Fibroblast of peridontal ligament (primary cell): Measurements from ENCODE around the gene FBN2.
A peak's percentile ranks its signal among the peaks of the same experiment; 100 is the strongest.

Source experiments
- DNase-seq: peaks from one replicate; pipeline ENCODE4 v3.0.0-alpha.2; 2010; ENCODE audit errors: extremely low read depth

Gene FBN2

DNA sequence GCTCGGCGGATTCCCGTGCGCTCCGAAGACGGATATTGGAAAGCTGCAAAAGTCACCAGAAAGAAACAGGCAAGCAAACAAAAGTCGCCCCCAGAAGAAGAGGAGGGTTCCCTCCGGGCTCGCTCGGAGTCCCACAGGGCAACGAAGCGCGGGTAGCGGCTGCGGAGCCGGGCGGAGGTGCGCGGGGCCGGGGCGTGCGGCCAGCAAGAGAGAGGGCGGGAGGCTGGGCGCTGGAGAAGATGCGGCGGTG, at the start of gene FBN2:
Gene FBN2 (minus strand): TSS at position 246 of the 250 bp plus-strand sequence. CDS start 642 bp downstream, outside the sequence.
- DNase-seq, result no peak

DNA sequence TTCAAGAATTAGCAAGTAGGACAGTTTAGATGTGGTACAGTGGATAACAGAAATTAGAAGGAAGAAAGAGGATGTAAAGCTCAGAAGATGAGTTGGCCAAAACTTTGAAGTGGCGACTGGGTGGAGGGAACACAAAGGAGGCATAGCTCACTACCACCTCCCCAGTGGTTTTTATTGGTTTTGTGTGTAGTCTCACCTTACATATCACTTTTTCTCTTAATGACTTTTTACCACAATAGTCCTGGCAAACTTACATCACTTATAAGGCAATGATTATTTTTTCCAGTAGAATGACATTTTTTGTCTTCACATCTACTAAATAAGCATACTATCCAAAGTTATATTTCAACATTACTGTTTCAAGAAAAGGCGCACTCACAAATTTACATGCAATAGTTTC, 49.2 kb upstream of the FBN2 start:
- DNase-seq, result no peak

DNA sequence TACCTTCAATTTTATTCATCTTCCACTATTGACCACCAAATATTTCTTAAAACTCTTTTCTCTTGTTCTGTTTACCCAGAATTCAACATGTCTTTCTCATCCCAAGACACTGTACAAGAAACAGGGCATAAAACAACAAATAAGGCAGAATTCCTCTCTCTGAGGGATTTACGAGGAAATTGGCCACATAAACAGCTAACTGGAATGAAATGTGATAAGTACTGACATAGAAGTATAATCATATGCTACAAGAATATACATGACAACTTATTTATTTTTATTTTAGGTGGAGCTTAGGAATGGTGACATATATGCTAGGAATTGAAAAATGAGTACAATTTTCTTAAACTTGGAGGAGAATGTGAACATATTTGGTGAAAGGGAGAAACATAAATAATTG, 48.8 kb upstream of the FBN2 start:
- DNase-seq, result peak; percentile 58

DNA sequence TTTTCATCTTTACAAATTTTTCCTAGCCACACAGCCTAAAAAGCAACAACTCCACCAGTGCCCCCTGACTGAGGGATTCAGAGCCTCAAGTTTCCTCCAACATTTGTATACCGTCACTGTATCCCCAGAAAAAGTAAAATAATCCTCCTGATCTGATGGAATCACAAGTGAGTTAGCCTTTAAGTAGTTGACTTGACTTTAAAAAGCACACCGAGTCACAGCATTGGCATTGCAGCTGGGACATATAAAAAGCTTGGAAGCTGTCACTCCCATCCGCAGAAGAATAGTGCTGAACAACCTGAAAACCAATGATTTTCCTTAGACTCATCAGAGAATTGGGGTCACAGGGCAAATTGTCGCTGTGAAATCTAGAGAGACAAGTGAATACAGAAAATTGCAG, 41.6 kb upstream of the FBN2 start:
- peak; percentile 11 for DNase-seq

DNA sequence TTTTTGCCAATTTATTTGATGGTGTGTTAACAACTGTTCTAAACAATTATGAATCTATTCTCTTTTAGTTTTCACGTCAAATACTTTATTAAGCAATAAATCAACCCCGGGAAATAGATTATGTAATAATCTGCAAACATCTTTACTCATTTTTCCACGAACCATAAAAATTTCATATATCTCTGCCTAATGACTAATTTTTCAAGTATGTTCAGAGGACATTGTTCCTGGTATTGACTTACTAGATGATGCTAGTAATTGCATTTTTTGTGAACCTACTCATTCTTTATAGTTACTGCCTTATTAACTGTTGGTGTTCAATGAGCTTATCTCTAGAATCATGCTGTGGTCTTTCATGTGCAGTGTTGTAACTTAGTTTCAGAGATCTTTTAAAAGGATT, 41.0 kb upstream of the FBN2 start:
- peak; percentile 77 for DNase-seq

DNA sequence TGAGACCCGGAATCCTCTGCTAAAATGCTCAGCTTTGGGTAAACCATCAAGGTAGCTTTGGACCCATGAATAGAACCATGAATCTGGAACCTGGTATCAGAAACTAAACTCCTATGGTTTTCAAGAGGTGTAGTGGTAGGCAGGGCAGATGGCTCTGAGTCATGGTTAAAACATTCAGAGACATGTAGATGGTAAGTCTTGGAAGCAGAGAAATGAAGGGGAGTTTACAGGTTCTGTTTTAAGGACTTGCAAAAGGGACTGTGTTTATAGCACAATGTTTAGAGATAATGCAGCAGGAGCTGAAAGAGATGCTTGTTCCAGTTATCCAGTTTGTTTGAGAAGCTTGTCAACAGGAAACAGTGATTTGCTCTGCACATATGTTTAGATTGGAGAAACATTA, 36.0 kb upstream of the FBN2 start:
- DNase-seq, result peak; percentile 16

DNA sequence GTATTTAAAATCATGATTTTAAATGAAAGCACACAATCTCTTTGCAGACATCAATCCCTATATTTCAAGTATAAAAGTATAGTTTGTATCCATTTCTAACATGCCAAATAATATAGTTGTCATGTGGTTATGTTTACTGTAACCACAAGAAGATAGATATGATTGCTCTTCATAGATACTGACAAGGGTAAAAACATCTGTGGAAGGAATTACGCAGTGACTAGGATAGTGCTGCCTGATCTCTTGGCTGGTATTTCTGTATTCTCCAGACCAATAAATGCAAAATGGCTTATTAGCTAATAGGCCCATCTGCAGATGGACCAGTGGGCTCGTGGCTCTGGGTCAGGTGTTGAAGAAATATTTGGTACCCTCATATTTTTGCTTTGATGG, 34.9 kb upstream of the FBN2 start:
- DNase-seq, result no peak

DNA sequence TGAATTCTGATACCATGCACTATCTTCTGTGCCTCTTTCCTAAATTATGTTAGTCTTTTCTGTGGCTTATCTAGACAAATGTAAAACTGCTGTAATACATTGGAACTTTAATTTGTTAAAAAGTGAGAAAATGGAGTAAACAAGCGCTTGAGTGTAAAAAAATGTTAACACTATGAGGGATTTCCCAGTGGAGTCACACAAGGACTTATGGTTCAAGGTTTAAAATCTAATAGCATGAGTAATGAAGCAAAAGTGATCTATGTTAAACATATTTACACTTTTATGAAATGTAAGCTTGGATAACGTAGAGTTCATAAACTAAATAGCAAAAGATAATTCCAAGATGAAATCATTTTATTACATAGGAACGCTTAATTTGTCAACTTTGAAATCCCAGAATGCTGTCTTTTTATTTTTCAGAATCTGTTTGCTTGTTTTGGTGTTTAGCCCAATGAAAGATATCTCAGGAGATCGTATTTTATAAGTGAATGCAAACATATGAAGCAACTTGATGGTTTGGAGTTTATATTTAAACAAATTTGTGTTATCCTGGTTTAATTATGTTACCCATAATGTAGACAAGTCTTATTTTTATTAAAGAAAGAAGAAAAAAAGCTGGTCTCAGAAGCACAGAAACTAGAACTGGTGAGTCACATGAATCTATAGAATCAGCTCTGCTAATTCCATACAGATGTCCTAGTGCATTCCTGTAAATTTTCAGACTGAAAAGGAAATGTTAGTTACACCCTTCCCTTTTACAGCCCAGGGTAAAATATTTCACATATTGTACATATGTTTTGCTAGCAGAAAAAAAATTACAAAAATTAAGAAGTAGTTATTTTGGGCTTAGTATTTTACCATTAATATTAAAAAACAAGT, 34.2 kb upstream of the FBN2 start:
- DNase-seq, result peak; percentile 74

DNA sequence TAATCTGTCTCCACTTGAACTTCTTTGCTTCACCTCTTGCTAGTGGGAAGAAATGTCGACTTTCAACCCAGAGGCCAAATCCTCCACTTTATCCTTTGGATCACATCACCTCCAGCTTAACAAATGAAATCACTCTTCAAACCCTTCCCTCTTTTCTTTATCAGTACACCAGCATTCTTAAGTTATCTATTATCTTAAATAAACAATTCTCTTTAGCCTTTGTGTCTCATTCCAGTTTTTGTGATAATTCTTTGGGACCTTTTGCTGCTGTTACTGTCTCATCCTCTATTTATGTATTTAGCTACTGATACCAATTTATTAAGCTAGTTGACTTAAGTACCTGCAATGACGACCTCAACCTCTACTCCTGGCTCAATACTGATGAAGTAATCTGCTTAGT, 28.1 kb upstream of the FBN2 start:
- DNase-seq, result no peak

DNA sequence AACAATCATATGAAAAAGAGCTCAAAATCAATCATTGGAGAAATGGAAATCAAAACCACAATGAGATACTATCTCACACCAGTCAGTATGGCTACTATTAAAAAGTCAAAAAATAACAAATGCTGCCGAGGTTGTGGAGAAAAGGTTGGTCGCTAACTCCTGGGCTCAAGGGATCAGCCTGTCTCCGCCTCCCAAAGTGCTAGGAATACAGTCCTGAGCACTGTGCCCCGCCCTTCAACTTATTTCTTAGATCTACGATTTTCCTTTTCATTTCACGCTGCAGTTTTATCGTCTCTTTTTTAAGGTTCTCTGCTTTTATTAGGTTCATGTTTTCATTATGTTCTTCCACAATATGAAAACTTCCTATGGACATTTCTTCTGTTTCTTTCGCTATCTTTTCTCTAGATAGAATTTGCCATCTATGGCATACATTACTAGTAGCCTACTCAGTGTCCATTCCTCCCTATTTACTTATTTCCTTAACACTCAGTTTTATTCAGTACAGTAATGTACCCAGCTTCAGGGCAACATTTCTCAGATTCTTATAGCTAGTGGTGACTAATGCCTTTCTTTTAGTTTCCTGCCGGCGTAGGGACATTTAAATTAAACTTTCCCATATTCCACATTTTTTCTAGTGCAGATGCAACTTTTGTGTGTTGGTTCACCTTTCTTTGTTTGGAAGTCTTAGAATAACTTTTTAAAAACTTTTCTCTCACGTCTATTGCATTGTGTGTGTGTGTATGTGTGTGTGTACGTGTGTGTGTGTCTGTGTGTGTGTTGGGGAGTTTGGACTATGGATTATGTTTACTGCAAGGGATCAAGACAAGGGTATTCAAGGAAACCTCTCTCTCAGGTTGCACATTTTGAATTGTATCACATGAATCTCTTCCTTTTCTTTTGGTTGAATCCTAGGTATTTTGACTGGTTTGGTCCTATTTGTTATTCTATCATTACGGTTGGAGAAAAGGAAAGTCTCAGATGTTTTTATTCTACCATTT, 21.6 kb upstream of the FBN2 start:
- no peak for DNase-seq

DNA sequence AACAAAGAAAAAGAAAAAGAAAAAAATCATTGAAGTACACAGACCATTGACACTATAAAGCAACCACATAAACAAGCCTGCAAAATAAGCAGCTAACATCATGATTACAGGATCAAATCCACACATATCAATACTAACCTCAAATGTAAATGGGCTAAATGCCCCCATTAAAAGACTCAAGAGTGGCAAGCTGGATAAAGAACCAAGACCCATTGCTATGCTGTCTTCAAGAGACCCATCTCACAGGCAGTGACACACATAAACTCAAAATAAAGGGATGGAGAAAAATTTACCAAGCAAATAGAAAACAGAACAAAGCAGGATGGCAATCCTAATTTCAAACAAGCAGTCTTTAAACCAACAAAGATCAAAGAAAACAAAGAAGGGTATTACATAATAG, 15.7 kb upstream of the FBN2 start:
- DNase-seq, result no peak

DNA sequence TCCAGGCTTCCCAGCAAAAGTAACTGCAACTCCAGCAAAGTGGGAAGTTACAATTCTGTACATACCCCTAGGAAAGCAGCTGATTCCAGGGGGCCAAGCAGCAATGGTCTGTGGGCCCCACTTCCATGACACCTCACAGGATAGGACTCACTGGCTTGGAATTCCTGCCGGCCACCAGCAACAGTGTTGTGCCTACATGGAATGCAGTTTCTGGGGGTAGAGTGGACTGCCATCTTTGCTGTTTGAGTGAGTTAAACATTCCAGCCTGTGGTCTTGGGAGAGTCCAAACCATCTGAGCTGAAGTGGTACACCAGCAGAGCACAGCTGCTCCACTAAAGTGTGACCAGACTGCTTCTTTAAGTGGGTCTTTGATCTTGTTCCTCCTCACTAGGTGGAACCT, 13.4 kb upstream of the FBN2 start:
- DNase-seq, result no peak

DNA sequence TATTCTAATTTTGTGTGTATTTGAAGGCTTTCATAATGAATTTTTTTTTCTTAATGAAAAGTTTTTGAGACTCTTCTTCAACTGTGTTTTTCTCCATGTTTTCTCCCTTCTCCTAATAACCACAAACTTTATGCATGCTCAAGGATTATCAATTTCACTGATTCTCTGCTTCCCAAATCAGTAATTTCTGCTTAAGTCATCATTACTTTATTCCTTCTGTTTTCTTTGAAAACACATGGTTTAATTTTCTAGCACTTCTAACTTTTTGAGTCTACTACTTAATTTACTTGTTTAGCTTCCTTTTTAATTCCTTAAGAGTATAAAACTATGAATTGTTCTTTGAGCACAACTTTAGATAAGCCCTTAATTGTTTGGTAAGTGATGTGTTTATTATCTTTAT, 11.5 kb upstream of the FBN2 start:
- DNase-seq, result no peak

DNA sequence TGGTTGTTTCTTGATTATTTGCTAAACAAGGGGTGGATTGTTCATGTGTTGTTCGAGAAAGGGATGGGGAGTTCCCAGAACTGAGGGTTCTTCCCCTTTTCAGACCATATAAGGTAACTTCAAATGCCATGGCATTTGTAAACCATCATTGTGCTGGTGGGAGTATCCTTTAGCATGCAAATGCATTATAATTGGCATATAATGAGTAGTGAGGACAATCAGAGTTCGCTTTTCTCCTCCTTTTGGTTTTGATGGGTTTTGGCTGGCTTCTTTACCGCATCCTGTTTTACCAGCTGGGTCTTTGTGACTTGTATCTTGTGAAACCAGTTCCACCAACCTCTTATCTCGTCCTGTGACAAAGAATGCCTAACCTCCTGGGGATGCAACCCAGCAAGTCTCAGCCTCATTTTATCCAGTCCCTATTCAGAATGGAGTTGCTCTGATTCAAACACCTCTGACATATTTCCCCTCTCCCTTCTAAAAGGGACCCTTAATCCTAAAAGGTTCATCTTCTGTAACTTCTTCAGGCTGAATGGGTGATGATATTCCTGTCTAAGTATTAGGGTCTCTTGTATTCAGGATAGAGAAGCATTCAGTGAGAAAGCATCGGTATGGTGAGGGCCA, 8.7 kb upstream of the FBN2 start:
- DNase-seq, result no peak

DNA sequence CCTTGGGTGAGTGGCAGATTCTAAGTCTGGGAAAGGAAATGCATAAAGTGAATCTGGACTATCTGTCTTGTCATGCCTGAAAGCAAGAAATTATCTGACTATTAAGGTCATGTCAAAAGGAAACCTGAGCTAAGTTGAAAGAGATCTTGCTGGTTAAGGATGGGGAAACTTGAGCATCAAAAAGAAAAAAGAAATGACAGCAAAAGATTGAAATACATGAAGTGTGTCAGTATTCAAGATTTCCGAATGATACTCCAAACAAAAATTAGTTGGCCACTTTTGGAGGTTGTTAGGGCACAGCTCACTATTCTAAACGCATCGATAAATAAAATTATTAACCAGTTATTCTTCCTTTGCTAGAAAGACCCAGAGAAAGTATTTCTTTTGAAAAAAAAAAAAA, 3.3 kb upstream of the FBN2 start:
- no peak for DNase-seq

DNA sequence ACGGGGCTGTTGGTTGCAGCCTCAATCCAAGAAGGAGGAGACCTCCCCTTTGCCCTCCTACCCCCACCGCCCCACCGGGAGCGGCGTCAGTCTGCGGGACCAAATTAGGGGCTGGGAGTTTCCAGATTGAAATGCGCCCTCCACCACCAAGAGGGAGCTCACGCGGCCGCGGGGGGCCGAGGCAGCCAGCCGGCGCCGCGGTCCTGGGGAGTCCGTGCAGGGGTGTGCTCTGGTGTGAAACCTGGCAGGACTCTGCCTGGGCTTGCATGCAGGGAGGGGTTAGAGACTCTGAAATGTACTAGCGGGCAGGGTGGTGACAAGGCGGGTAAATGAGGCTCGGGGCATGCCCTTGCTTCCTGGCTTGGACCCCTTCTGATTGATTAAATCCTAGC, 989 bp upstream of the FBN2 start:
- peak; percentile 35 for DNase-seq

DNA sequence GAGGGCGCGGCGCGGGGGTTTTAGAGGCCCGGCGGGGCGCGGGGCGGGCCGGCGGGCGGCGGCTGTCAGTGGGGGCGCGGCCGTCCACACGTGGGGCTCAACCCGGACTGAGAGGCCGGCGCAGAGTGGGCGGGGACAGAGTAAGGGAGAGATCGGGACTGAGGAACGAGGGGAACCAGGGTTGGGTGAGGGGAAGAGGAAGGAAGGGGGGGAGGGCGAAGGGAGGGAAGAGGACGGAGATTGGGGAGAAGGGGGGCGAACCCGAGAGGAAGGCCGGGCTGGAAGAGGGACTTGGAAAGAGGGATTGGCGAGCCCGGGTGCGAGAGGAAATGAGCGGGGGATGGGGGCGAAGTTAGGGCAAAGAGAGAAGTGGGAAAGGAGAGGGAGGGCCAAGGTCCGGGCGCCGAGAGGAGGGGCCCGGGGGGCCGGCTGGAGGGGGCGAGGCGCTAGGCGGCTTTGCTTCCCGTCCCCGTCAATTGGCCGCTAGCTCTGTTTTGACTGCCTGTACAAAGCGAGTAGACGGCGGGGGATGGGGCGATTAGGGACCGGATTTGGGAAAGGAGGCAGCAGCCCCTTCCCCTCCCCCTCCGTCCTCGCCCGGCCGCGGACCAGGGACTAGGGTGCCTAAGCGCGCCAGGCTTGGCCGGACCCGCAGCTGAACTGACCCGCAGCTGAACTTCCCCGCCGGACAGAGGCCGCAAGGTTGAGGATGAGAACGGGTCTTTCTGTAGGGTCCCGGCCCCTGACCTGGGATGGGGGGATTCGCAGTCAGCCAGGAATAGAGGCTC, 399 bp upstream of the FBN2 start:
- peak; percentile 89 for DNase-seq

DNA sequence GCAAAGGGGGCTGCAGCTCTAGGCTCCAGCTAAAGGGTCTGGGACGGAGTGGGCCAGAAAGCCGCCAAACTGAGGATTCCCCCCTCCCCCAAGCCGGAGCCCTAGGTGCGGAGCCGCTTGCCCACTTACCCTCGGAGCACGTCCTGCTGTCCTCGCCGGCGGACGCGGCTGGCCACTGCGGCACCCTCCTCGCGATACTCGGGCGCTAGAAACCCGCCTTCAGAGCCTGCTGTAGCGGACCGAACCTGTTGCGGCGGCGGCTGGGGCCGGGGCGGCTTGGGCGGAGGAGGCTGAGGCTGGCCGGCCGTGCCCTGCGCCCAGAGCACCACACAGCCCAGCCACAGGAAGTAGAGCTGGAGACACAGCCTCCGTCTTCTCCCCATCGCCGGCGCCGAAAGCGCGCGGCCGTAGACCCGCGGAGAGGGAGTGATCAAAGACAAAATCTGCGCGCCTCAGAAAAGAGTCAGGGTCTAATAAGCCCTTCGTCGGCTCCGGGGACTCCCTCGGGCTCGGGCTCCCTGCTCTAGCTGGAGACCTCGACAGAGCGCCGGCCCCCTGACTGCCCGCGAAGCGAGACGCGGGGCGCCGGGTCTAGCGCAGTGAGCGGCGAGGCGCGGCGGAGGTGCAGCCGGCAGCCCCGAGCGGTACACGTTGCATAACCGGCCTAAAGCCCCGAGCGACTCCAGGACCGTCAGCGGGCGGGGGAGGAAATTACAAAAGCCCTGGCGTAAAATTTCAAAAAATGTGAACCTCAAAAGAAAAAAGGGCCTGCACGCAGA, 635 bp downstream of the FBN2 start:
- DNase-seq, result peak; percentile 60

DNA sequence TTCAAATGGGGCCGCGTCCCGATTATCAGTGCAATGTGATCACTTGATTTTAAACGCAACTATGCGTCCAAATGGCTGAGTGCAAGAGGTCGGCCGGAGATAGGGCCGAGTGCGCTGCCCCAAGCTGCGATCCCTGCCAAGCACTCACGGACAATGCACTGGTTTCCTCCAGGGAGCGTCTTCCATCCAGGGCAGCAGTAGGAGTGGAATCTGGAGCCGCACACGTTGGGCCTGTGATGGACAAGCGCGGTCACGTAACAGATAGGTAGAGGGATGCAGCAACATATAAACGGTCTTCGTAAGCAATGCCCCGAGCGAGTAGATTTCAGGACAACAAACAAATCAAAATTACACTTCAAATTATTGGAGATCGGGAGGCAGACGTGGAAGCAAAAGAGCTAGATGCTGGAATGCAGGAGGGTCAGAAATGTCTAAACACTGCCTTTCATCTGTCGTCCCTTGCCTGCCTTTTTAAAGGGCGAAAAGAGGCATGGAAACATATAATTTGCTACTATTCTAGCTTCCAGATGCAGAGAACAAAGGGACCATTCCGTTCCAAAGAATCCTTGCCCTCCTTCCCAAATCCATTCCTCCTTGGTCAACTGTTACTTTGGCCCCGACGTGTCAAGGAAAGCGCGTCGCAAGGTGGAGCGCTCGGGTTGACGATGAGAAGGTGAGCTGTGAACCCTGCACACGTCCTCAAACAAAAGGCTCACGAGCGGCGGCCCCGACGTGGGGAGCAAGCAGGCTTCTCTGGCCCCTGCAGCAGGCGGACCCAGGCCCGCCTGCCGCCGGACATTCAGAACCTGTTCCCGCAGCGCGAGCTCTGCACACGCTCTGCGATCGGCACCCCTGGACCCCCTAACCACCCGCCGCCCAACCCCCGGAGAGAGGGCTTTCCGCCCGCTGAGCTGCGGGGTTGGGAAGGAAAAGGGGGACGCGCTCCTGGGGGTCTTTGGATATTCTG, 1.5 kb downstream of the FBN2 start:
- peak; percentile 56 for DNase-seq

DNA sequence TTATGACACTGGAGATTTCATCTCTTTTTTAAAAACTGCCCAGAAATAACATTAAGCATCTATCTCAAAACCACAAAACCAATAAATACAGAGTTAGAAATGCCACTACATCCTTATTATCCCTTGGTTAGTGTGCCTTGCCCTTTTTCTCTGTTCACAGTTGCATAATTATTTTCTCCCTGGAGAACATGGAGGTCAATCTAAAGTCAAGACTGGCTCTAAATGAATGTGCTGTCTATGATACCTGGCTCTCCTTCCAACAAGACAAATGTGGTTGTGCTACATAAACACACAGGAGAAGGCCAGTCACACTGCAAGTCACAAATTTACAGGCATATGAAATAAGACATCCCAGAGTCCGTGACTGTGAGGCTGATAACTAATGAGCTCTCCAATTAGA, 2.8 kb downstream of the FBN2 start:
- no peak for DNase-seq
